Measurements from ENCODE around the gene C12orf57. TPM values are rescaled to one million over a fixed set of nuclear protein-coding genes. Genes with fewer than 3 reads are reported as not detected.

Gene C12orf57
- total and polyA plus RNA-seq, 10 of the 15 experiments (the other 5 are each of a cell fraction or from before 2014, with no cell fraction given), result 64.5 to 377 (median 211) TPM

DNA sequence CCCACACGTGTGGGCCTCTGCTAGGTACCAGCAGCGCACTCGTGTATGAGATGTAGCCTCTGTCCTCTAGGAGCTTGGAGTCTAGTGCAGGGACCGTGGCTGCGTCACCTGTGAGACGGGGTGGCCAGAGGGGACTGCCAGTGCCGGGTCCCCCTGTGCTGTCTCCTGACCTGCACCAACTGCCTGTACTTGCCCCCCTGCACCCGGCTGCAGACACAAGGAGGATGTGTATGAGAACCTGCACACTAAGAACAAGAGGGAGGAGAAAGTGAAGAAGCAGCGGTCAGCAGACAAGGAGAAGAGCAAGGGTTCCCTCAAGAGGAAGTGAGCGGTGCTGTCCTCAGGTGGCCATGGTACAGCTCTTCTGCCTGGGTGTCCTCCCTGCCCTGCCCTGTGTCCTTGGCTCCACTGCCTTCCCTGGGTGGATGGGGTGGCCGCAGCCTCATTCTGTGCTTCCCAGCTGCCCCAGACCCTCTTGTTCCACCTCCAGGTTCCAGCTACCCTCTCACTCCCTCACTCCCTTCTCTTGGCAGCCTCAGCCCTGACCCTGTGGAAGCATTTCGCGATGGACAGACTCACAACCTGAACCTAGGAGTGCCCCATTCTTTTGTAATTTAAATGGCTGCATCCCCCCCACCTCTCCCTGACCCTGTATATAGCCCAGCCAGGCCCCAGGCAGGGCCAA lies 16.9 kb downstream of the C12orf57 start (continued):
- TF ChIP-seq REST (IDR thresholded peaks at IDR 0.05; ENCODE audit: low read depth, low read length) (no peak), TAF1 (IDR thresholded peaks at IDR 0.05; ENCODE audit: borderline replicate concordance, low read depth, low read length) (no peak), ATF7 (IDR thresholded peaks at IDR 0.05; ENCODE audit: low read depth) (no peak), BMI1 (IDR thresholded peaks at IDR 0.05; ENCODE audit: borderline replicate concordance) (no peak), IKZF2 (IDR thresholded peaks at IDR 0.05) (no peak), ZNF687 (IDR thresholded peaks at IDR 0.05) (no peak; the same call in 1 of the 2 replicates), TARDBP (IDR thresholded peaks at IDR 0.05; ENCODE audit: borderline replicate concordance) (0 out of 2 replicates have a peak, but pooled peaks have one; percentile 18), CEBPZ (IDR thresholded peaks at IDR 0.05; ENCODE audit: low read depth, low read length) (no peak), MEF2B (IDR thresholded peaks at IDR 0.05; ENCODE audit: partially characterized antibody, poor library complexity, severe bottlenecking) (peak; percentile 13), CBX3 (IDR thresholded peaks at IDR 0.05; ENCODE audit: borderline replicate concordance, low read depth) (no peak), BRCA1 (IDR thresholded peaks at IDR 0.05; ENCODE audit: low read depth, low read length) (no peak), RAD21 (IDR thresholded peaks at IDR 0.05; ENCODE audit: insufficient read depth, low read depth, low read length) (peak; percentile 76), PAX5 (IDR thresholded peaks at IDR 0.05; ENCODE audit: borderline replicate concordance, low read depth, low read length) (no peak), SMAD5 (IDR thresholded peaks at IDR 0.05; ENCODE audit: low read depth) (no peak), FOS (IDR thresholded peaks at IDR 0.05; ENCODE audit: borderline replicate concordance, extremely low read depth, insufficient read length) (no peak), GABPA (IDR thresholded peaks at IDR 0.05; ENCODE audit: low read depth) (no peak), TBL1XR1 (IDR thresholded peaks at IDR 0.05; ENCODE audit: low read depth, low read length) (0 out of 2 replicates have a peak, but pooled peaks have one; percentile 22), SMC3 (IDR thresholded peaks at IDR 0.05; ENCODE audit: borderline replicate concordance, low read length) (peak; percentile 64), TCF7 (IDR thresholded peaks at IDR 0.05; ENCODE audit: borderline replicate concordance) (no peak), BHLHE40 (IDR thresholded peaks at IDR 0.05; ENCODE audit: borderline replicate concordance in 1 of 2, low read depth in 2 of 2, low read length in 1 of 2) (peak; percentile 39 to 46; a peak in 1 of 4 replicates)

Measured in GM12878 (cell line).